ENCODE measurements around the gene HNRNPK. TPM values are rescaled to one million over a fixed set of nuclear protein-coding genes. Genes with fewer than 3 reads are reported as not detected.
A peak's percentile ranks its signal among the peaks of the same experiment; 100 is the strongest.

Gene HNRNPK
- polyA plus RNA-seq, 1 of the 3 experiments (the other 2 are of a cell fraction) = 470 TPM

DNA sequence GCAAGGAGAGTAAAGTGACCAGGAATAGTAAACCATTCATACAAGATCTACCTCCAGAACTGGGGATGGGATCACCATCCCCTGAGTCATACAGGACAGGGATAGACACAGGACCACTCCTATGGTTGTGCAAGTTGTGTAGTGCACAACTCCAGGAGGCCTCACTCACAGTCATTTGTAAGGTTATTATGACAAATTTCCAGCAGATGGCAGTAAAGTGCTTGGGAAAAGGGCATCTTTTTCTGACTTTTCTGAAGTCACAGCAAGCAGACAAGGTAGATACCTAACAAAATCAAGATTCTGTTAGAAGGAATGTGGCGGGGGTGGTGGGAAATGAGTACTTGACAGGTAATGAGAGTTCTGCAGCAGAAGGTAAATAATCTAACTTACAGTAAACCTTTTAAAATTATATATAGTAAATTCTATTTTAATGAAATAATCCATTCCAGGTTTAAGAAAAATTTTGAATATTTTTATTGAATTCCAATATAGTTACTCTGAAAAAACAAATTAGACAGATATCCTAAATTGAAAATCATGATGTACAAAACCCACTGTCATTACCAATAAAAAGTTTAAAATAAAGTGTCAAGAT, 42.1 kb downstream of the HNRNPK start:
- CTCF ChIA-PET = interaction anchor here (0.6 to 6.3 kb wide), 21 partner anchors 8 to 378 kb away, joined by 3 to 69 read pairs (median 4); a partner anchor contains a TSS
- TF ChIP-seq, protein P1, sequence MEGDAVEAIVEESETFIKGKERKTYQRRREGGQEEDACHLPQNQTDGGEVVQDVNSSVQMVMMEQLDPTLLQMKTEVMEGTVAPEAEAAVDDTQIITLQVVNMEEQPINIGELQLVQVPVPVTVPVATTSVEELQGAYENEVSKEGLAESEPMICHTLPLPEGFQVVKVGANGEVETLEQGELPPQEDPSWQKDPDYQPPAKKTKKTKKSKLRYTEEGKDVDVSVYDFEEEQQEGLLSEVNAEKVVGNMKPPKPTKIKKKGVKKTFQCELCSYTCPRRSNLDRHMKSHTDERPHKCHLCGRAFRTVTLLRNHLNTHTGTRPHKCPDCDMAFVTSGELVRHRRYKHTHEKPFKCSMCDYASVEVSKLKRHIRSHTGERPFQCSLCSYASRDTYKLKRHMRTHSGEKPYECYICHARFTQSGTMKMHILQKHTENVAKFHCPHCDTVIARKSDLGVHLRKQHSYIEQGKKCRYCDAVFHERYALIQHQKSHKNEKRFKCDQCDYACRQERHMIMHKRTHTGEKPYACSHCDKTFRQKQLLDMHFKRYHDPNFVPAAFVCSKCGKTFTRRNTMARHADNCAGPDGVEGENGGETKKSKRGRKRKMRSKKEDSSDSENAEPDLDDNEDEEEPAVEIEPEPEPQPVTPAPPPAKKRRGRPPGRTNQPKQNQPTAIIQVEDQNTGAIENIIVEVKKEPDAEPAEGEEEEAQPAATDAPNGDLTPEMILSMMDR (IDR thresholded peaks at IDR 0.05) = peak; percentile 73
- TF ChIP-seq GATA2 (CRISPR knock-in tag; IDR thresholded peaks at IDR 0.05) (no peak), RAD21 (IDR thresholded peaks at IDR 0.05; ENCODE audit: low read length) (peak; percentile 92), SMC3 (IDR thresholded peaks at IDR 0.05; ENCODE audit: low read depth, low read length) (peak; percentile 83)
- TF ChIP-seq, protein P2, sequence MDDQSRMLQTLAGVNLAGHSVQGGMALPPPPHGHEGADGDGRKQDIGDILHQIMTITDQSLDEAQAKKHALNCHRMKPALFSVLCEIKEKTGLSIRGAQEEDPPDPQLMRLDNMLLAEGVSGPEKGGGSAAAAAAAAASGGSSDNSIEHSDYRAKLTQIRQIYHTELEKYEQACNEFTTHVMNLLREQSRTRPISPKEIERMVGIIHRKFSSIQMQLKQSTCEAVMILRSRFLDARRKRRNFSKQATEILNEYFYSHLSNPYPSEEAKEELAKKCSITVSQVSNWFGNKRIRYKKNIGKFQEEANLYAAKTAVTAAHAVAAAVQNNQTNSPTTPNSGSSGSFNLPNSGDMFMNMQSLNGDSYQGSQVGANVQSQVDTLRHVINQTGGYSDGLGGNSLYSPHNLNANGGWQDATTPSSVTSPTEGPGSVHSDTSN (IDR thresholded peaks at IDR 0.05) = no peak
- Histone ChIP-seq H3K9ac (no peak overlapping the region), H3K4me2 (no peak overlapping the region), H3K27ac (ENCODE audit: low read depth in 2 of 2, low read length in 1 of 2) (no peak overlapping the region), H3K27me3 (ENCODE audit: insufficient read depth) (no peaks in the 10 kb centered on the region), H3K36me3 (replicated peaks in 1 of 2; ENCODE audit: control insufficient read depth in 1 of 2, insufficient read depth in 2 of 2, low read length in 1 of 2) (peaks cover 14 to 17% of the 10 kb centered on the region in 2 experiments), H3K4me3 (ENCODE audit: low read depth in 2 of 2, low read length in 1 of 2) (no peak overlapping the region), H3K4me1 (ENCODE audit: control insufficient read depth in 1 of 2, insufficient read depth in 2 of 2, low read depth in 1 of 2, low read length in 1 of 2) (peaks cover 2 to 32% of the 10 kb centered on the region in 2 experiments; a peak in 2 of 4 replicates), H3K9me3 (no peaks in the 10 kb centered on the region), H3F3A (replicated peaks; ENCODE audit: insufficient read depth) (peaks cover 13% of the 10 kb centered on the region), H4K20me1 (ENCODE audit: insufficient read depth) (no peaks in the 10 kb centered on the region), H3K9me2 (no peaks in the 10 kb centered on the region), H2AFZ (ENCODE audit: low read depth) (no peak overlapping the region), H3K79me2 (ENCODE audit: insufficient read depth) (no peaks in the 10 kb centered on the region)
- POLR2A ChIA-PET = no interaction called here
- WGBS (ENCODE audit: low lambda C conversion rate) = 3% methylated on average over 1 of the region's 1 CpG
- peak; percentile 54 for DNase-seq

DNA sequence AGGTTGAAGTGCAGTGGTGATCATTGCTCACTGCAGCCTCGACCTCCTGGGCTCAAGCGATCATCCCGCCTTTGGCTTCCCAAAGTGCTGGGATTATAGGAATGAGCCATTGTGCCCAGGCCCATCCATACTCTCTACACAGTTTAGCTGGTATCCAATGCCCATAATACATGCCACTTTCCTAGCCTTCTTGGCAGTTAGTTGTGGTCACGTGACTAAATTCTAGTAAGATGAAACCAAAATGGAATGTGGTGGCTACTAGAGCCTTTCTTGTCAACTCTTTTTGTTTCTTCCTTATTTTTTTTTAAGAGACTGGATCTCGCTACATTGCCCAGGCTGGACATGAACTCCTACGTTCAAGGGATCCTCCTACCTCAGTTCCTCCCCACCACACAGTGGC, 43.5 kb downstream of the HNRNPK start:
- TF ChIP-seq, protein P3, sequence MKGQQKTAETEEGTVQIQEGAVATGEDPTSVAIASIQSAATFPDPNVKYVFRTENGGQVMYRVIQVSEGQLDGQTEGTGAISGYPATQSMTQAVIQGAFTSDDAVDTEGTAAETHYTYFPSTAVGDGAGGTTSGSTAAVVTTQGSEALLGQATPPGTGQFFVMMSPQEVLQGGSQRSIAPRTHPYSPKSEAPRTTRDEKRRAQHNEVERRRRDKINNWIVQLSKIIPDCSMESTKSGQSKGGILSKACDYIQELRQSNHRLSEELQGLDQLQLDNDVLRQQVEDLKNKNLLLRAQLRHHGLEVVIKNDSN (IDR thresholded peaks at IDR 0.05; ENCODE audit: borderline replicate concordance, low read depth) = peak; percentile 70; the same call in 1 of the 2 replicates
- TF ChIP-seq NFIC (IDR thresholded peaks at IDR 0.05; ENCODE audit: borderline replicate concordance) = no peak
- TF ChIP-seq, protein P1 (IDR thresholded peaks at IDR 0.05) = no peak

More for the DNA sequence above, 43.5 kb downstream of the HNRNPK start:
- no peaks in the 10 kb centered on the region for H3K9me3 ChIP-seq
- H3K4me1 ChIP-seq (ENCODE audit: control insufficient read depth in 1 of 2, insufficient read depth in 2 of 2, low read depth in 1 of 2, low read length in 1 of 2) = peaks cover 2 to 32% of the 10 kb centered on the region in 2 experiments; a peak in 2 of 4 replicates
- no peaks in the 10 kb centered on the region for H4K20me1 ChIP-seq (ENCODE audit: insufficient read depth)
- ChIA-PET CTCF (interaction anchor here (0.6 to 6.3 kb wide), 11 partner anchors 10 to 438 kb away, joined by 3 to 69 read pairs (median 7); no protein-coding TSS in a partner anchor), POLR2A (no interaction called here)
- no peak overlapping the region for H3K4me3 ChIP-seq (ENCODE audit: low read depth in 2 of 2, low read length in 1 of 2)
- H3F3A ChIP-seq (replicated peaks; ENCODE audit: insufficient read depth) = peaks cover 13% of the 10 kb centered on the region
- no peak overlapping the region for H3K27ac ChIP-seq (ENCODE audit: low read depth in 2 of 2, low read length in 1 of 2)
- H2AFZ ChIP-seq (ENCODE audit: low read depth) = no peak overlapping the region
- H3K9ac ChIP-seq = no peak overlapping the region
- DNase-seq = no peak
- H3K79me2 ChIP-seq (ENCODE audit: insufficient read depth) = no peaks in the 10 kb centered on the region
- H3K4me2 ChIP-seq = no peak overlapping the region
- WGBS (ENCODE audit: low lambda C conversion rate) = 93% methylated on average over 6 of the region's 6 CpGs
- H3K27me3 ChIP-seq (ENCODE audit: insufficient read depth) = no peaks in the 10 kb centered on the region
- peaks cover 5 to 9% of the 10 kb centered on the region in 2 experiments for H3K36me3 ChIP-seq (replicated peaks in 1 of 2; ENCODE audit: control insufficient read depth in 1 of 2, insufficient read depth in 2 of 2, low read length in 1 of 2)
- H3K9me2 ChIP-seq = no peaks in the 10 kb centered on the region

Measured in SK-N-SH (cell line).